Adrenal gland (tissue), 5 donors: ENCODE results near the gene COG6.

Experiments used
- POLR2A ChIP-seq, 2 donors: fragments of 450-650 bp; IDR thresholded peaks; one replicate each; pipeline ENCODE4 v1.6.1; 2017; ENCODE audit warnings: antibody characterized with exemption in 2 of 2, mild to moderate bottlenecking in 2 of 2, moderate library complexity in 1 of 2
- TF ChIP-seq, protein P1 (sequence below), 6 experiments: fragments of 450-650 bp in 4 of 6; fragments of 200-600 bp in 2 of 6; sonication (generic) in 1 of 6; IDR thresholded peaks; 1 replicate in 5 of 6; 2 replicates in 1 of 6; pipeline versions ENCODE4 v1.5.1 to v1.8.0; 2016 to 2021; ENCODE audit warnings: antibody characterized with exemption in 6 of 6, mild to moderate bottlenecking in 2 of 6, moderate library complexity in 1 of 6
- donor health status: DM: no; HTN: no; CAD: no.

GRCh38 chr13:39786091-39786490, 130.6 kb downstream of the COG6 start:
- TF ChIP-seq, protein P1, sequence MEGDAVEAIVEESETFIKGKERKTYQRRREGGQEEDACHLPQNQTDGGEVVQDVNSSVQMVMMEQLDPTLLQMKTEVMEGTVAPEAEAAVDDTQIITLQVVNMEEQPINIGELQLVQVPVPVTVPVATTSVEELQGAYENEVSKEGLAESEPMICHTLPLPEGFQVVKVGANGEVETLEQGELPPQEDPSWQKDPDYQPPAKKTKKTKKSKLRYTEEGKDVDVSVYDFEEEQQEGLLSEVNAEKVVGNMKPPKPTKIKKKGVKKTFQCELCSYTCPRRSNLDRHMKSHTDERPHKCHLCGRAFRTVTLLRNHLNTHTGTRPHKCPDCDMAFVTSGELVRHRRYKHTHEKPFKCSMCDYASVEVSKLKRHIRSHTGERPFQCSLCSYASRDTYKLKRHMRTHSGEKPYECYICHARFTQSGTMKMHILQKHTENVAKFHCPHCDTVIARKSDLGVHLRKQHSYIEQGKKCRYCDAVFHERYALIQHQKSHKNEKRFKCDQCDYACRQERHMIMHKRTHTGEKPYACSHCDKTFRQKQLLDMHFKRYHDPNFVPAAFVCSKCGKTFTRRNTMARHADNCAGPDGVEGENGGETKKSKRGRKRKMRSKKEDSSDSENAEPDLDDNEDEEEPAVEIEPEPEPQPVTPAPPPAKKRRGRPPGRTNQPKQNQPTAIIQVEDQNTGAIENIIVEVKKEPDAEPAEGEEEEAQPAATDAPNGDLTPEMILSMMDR (IDR thresholded peaks at IDR 0.05): no peak
- no peak for TF ChIP-seq POLR2A (IDR thresholded peaks at IDR 0.05)
